HG03521 (cell line): ENCODE results near the gene RNF207.

Source experiments
- ATAC-seq: cut with Tn5 transposase; IDR thresholded peaks from one replicate; pipeline ENCODE4 v1.9.1; 2021; ENCODE audit warnings: mild to moderate bottlenecking, moderate library complexity; ENCODE audit not compliant: unreplicated experiment

Gene RNF207, protein sequence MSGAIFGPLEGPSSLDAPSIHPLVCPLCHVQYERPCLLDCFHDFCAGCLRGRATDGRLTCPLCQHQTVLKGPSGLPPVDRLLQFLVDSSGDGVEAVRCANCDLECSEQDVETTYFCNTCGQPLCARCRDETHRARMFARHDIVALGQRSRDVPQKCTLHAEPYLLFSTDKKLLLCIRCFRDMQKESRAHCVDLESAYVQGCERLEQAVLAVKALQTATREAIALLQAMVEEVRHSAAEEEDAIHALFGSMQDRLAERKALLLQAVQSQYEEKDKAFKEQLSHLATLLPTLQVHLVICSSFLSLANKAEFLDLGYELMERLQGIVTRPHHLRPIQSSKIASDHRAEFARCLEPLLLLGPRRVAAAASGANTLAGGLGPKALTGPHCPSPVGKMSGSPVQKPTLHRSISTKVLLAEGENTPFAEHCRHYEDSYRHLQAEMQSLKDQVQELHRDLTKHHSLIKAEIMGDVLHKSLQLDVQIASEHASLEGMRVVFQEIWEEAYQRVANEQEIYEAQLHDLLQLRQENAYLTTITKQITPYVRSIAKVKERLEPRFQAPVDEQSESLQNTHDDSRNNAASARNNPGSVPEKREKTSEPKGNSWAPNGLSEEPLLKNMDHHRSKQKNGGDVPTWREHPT

GRCh38 chr1:6205849-6206519 lies at the start of gene RNF207:
RNF207 (plus strand) TSS chr1:6206119; CDS start chr1:6206536, 417 bp downstream.
- peak; percentile 40 for ATAC-seq

DNA sequence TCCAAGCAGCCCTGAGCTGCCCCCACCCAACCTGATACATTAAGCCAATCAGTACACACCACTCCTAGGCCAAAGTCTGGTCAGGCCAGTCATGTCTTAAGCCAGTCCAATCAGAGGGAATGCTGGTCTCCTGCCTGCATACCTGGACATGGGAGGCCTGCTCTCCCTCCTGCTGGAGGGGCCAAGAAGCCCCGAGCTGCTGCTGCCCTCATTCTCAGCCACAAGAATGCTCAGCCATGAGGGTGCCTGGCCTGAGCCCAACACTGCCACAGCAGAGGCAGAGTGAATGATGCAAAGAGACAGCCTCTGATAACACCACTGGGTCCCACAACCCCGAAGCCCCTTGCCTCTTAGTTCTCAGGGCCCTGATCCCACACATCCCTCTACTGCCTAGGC lies 48.8 kb upstream of the RNF207 start:
- no peak for ATAC-seq

- no peak for ATAC-seq
These were observed 48.3 kb upstream of the RNF207 start for GRCh38 chr1:6157528-6158174.

DNA sequence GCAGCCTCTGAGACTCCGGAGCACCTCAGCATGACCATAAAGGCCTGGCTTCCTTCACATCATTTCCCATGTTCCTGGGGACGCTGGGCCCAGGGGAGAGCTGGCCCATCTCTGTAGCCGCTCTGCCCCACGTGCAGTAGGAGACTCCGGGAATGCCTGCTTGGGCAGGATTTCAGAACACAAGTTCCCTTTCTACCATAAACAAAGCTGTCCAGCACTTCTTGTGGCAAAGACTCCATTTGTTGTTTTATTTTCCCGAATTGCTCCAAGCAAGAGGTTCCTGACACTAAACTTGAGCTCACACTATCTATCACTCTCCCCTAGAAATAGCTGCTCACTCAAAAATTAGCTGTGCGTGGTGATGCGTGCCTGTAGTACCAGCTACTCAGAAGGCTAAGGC lies 47.7 kb upstream of the RNF207 start:
- no peak for ATAC-seq

DNA sequence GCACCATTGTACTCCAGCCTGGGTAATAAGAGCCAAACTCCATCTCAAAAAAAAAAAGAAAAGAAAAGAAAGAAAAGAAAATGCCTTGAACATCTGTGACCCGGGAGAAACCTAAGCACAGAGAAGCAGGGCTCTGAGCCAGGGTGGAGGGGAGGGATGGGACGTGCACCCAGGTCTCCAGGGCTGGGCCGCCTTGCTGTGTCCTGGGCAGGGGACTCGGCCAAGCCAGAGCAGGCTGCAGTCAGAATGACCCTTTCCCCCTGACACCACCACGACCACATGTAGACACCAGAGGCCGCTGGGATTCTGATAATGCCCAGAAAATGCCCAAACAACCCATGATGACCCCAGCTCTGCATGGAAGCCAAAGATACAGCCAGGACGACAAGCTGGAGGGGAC lies 43.6 kb upstream of the RNF207 start:
- no peak for ATAC-seq

DNA sequence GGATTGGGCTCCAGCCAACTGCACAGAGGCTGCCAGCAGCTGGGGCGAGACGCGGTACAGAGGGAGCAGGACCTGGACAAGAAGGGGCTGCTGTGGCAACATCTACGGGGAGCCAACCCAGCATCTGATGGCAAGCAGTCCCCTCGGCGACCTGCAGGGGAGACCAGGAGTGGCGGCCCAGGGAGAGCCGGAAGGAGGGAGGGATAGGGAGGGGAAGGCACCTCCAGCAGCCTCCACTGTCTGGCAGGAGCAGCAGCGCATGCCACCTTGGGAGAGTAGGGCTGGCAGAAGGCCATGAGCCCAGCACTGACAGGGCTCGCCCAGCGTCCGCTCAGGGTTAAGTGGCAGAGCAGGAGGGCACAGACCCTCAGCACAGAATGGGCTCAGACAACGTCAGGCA lies 43.1 kb upstream of the RNF207 start:
- no peak for ATAC-seq

DNA sequence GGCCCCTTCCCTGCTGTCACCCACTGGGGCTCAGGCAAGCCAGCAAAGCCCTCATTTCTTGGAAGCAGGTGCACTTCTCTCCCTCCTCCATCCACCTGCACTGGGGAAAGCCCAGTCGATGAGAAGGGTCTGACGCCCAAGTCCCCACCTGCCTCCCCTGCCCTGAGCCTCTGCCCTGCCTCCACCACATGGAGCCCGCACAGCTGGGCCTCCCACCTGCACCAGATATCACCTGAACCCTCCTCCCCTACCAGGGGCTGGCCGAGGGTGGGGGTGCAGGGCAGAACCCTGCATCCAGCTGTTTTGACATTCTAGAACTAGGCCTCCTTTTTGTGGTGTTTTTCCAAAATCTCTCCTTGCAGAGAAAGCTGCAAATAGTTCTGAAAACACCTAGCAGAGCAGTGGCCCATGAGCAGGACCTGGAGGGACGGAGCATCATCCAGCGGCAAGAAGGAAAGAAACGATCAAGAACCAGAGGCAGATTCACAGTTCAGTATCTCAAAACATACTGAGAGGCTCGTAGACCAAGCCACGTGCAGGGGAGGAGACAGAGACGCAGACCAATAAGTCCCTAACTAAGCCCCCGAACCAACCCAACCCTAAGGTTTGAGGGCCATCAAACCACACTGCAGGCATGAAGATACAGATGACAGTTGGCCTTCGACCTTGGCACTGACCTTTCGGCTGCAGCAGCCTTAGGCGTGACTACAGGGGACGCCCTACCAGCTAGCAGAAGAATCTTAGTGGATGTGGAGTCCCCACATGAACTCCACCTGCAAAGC lies 42.5 kb upstream of the RNF207 start:
- no peak for ATAC-seq

DNA sequence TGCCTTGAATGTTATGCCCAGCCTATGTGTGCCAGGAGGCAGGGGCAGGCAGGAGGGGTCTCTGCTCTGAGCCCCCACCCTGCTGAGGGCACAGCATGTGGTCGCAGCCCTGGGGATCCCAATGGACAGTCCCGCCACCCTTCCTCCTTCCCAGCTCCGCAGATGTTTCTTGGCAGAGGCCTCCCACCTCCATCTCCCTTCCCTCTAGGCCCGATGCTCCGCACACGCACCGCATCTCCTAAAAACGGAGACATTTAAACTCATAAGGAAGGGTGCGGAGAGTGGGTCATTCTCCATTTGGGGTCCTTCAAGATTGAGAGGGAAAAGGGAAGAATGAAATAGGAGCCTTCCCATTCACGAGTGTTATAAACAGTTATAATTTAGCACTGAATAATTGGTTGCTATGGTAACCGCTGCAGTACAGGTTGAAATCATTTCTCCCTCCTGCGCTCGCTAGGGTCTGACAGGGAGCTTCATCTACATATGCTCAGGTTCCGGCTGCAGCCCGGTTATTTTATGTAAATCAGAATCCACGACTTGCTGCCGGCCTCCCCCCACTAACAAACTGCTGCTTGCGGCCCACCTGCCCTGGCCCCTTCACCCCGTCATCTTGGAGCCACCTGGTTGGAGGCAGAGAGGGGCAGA lies 41.8 kb upstream of the RNF207 start:
- ATAC-seq, result no peak

- ATAC-seq, result no peak
These were observed 40.9 kb upstream of the RNF207 start for GRCh38 chr1:6165027-6165426.

GRCh38 chr1:6165441-6165985 lies 40.4 kb upstream of the RNF207 start:
- no peak for ATAC-seq

- no peak for ATAC-seq
These were observed 39.7 kb upstream of the RNF207 start for GRCh38 chr1:6166221-6166620.

GRCh38 chr1:6166655-6167390 lies 39.1 kb upstream of the RNF207 start:
- no peak for ATAC-seq

- no peak for ATAC-seq
These were observed 38.3 kb upstream of the RNF207 start for GRCh38 chr1:6167391-6168303.

GRCh38 chr1:6168947-6169586 lies 36.9 kb upstream of the RNF207 start:
- no peak for ATAC-seq

DNA sequence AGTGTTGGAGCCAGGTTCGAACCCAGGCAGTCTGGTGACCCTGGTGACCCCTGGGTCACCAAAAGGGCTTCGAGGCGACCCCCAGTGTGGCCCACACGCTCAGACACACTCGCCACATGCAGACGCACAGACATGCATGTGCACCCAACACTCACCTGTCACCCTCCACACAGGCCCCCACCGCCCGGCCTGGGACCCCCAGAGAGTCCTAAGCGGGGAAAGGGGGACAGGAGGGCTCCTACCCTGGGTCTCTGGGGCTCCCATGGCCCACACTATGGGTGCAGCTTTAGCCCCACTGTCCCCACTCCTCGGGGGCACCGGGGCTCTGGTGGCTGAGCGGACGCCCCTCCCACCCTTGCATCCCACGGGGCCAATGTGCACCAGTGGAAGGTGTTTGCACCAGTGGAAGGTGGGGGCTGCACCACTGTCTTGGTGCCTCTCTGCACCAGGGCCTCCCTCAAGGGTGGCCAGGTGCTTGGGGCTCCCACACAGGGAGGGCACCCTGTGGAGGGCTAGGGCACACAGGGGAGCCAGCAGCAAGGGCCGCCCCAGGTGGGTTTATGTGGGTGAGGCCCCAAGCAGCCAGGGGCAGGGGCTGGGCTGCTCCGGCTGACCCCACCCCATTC lies 35.7 kb upstream of the RNF207 start:
- ATAC-seq, result no peak

DNA sequence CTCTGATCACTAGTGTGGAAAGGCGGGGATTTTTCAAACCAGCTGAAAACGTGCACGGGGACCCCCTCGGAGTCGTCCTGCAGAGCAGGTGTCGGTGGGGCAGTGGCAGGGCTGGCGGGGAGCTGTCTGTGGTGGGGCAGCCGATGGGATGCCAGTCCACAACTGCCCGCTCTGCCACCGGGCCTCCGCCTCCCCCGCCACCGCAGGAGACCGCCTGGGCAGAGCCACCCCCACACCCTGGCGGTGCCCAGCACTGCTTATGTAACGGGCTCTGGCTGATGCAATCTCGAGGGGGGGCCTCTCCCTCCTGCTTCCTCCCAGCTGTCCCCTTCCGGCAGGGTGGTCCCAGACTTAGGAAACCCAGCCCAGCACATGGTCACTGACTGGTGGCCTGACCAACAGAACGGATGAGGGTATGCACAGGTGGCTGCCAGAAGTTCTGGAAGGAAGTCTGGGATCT lies 35.1 kb upstream of the RNF207 start:
- ATAC-seq, result no peak

- ATAC-seq, result no peak
These were observed 34.3 kb upstream of the RNF207 start for GRCh38 chr1:6171548-6172124.
